Measurements from ENCODE around the gene KLHDC7B.

Gene KLHDC7B

DNA sequence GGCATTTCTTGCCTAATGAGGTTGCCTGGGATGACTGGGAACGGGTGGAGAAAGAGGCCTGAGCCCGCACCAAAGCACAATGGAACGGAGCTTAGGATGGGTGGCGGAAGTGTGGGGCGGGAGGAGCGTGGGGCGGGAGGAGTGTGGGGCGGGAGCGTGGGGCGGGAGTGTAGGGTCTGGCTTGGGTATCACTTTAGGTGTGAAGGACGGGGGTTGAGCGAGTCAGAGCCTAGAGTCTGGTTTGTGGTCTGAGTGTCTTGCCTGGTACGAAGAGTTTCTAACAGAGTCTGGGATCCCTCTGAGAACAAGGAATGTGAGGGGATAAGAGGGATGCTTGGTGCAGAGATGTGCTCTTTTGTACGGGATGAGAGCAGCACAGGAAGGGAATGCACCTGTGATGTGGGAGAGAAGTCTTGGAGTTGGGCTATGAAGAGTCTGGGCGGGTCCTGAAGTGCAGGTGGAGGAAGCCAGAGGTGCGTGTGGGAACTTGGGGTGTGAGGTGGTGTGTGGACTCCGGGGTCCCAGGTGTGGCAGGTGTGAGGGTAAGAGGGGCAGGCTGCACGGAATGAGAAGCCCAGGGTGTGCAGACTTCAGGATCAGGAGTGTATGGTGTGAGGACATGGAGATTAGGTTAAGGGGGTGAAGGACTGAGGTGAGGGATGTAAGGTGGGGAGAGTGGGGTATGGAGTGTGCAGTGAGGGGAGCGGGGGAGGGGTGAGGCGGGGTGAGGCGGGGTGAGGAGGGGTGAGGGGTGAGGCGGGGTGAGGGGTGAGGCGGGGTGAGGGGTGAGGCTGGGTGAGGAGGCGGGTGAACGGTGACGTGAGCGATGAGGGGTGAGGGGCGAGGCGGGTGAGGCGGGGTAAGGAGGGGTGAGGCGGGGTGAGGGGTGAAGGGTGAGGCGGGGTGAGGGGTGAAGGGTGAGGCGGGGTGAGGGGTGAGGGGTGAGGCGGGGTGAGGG lies 16.0 kb downstream of the KLHDC7B start:
- H3K27ac ChIP-seq, result no peak overlapping the region
- TF ChIP-seq CTCF (conservative IDR thresholded peaks at IDR 0.05), result no peak
- TF ChIP-seq ZFX (IDR thresholded peaks at IDR 0.05), result no peak

DNA sequence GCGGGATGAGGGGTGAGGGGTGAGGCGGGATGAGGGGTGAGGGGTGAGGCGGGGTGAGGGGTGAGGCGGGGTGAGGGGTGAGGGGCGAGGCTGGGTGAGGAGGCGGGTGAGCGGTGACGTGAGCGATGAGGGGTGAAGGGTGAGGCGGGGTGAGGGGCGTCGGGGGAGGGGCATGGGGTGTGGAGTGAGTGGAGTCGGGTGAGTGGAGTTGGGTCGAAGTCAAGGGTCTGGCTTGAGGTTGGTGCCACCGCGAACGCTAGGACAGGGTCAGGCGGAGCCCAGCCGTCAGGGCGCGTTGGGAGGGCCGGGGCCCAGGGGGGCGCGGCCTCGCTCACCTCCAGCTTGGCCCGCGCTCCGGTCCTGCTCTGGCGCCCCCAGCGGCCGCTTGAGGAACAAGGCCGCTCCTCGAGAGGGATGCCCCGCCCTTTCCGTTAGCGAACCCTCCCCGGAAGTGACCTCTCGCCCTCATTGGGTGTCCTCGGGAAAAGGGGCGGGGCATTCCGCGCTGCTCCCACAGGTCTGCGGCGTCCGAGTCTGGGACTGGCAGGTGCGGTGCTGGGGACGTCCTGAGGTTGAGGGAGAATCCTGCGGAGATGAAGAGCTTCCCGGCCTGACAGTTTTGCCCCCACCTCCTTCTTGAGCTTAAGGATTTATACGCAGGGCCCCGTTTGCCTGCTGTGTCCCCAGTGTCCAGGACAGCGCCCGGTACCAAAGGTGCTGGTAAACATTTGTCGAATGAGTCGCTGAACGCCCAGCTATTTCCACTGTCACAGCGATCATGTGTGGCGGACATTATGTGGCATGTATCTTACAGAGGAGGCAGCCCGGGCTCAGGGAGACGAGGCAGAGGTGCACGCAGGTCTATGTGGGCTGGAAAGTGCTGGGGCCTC lies 17.1 kb downstream of the KLHDC7B start, which contains the start of gene SYCE3:
SYCE3 (minus strand) TSS at position 397 of the 890 bp plus-strand sequence. CDS start 6,514 bp downstream, outside the sequence.
- H3K27ac ChIP-seq, result peak within 1 kb of the TSS; percentile 50
- no peak for TF ChIP-seq ZFX (IDR thresholded peaks at IDR 0.05)
- peak; percentile 94 for TF ChIP-seq CTCF (conservative IDR thresholded peaks at IDR 0.05)

DNA sequence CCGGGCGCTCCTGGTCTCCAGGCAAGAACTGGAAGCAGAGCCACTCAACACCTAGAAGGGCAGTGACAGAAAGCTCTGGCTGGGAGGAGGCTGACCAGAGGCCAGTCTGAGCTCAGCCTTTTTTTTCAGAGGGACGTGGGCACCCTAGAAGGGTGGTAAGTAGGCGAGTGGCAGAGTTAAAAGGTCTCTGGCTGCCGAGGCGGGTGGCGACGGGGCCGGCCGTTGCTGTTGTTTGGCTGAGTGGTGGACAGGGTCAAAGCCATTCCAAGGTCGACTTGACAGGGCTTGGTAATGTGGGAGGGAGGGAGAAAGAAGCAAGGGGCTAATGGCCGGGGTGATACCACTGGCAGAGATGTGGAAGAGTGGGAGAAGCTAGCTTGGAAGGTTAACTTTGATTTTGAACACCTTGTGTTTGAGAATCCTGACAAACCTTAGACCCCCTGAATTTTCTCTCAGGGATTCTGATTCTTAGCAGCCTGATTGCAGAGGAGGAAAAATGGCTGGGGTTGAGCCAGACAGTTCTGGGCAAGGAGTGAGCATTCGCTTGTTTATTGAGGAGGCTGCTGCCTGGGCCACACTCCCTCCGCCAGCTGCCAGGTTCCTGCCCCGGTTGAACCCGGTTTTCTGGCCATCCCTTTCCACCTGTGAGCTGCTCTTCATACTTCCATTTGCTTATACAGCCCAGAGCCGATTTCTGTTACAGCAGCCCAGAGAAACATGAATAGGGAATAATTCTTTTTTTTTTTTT lies 17.9 kb downstream of the KLHDC7B start:
- TF ChIP-seq ZFX (IDR thresholded peaks at IDR 0.05) (no peak), CTCF (conservative IDR thresholded peaks at IDR 0.05) (no peak)
- peak overlapping the region; percentile 50 for H3K27ac ChIP-seq

- TF ChIP-seq ZFX (IDR thresholded peaks at IDR 0.05), result no peak
- TF ChIP-seq CTCF (conservative IDR thresholded peaks at IDR 0.05), result no peak
- peak overlapping the region; percentile 50; the same call in 1 of the 2 replicates for H3K27ac ChIP-seq
Measured at GRCh38 chr22:50564289-50564688, 18.6 kb downstream of the KLHDC7B start.

GRCh38 chr22:50567721-50568252 lies 22.1 kb downstream of the KLHDC7B start:
- no peak for TF ChIP-seq ZFX (IDR thresholded peaks at IDR 0.05)
- no peak for TF ChIP-seq CTCF (conservative IDR thresholded peaks at IDR 0.05)
- no peak overlapping the region for H3K27ac ChIP-seq

- TF ChIP-seq ZFX (IDR thresholded peaks at IDR 0.05) (no peak), CTCF (conservative IDR thresholded peaks at IDR 0.05) (no peak)
- H3K27ac ChIP-seq, result no peak overlapping the region
Measured at GRCh38 chr22:50568626-50569025, 22.9 kb downstream of the KLHDC7B start.

Measured in C4-2B (cell line).